HG03520 (cell line): ENCODE results near the gene RBM38.

ENCODE experiments used
- ATAC-seq: cut with Tn5 transposase; IDR thresholded peaks from one replicate; pipeline ENCODE4 v1.9.1; 2021; ENCODE audit warnings: mild to moderate bottlenecking, moderate library complexity; ENCODE audit not compliant: unreplicated experiment

Gene RBM38

GRCh38 chr20:57448764-57449354 lies 57.7 kb downstream of the RBM38 start:
- no peak for ATAC-seq

- no peak for ATAC-seq
These were observed 58.5 kb downstream of the RBM38 start for GRCh38 chr20:57449398-57450354.

DNA sequence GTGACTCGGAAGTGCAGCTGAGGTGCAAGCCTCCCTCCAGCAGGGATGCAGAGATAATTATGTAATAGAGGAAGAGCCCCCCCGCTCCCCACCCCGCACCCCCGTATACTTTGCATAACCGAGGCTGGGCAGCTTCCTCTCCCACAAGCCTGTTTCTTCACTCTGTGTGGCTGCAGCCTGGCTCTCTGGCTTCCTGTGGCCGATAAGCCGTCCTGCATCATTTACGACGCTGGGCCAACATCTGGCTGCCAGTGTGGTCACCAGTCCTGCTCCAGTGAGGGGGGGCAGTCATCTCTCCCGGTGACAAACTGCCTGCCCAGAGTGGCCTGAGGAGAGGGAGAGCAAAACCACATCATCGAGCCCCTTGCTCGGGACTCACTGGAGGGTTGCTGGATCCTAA lies 59.2 kb downstream of the RBM38 start:
- peak; percentile 61 for ATAC-seq

GRCh38 chr20:57450931-57451330 lies 59.7 kb downstream of the RBM38 start:
- ATAC-seq: peak; percentile 11

- no peak for ATAC-seq
These were observed 60.2 kb downstream of the RBM38 start for GRCh38 chr20:57451431-57451794.

GRCh38 chr20:57451795-57452661 lies 60.8 kb downstream of the RBM38 start:
- ATAC-seq: no peak

DNA sequence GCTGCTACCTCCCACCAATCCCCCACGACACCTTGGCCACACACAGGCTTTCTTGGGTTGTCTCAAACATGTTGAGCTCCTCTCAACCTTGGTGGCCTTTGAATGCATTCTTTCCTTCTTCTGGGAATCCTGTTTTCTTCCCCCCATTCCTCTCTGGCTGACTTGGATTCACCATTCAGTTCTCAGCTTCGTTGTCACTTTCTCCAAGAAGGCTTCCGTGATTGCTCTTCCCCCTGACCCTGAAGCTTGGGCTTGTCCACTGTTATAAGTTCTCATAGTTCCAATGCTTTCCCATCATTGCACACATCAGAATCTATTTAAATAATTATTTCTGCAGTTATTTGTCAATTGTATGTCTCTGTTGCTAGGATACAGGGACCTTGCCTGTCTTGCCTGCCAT lies 64.2 kb downstream of the RBM38 start:
- no peak for ATAC-seq

DNA sequence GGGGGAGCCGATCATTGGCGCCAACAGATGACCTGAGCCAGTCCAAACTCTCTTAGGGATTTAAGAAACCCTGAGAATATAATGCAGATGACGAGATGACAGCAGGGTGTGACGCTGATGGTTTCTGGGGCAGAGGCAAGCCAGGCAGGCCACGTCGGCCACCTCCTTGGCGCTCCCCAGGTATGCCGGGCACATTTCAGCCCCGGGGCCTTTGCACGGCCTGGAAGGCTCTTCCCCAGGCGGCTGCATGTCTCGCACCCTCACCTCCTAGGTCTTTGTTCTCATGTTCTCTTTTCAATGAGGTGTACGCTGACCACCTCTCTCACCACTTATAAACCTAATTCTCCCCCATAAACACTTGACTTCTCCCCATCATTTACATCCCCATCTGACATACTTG lies 64.9 kb downstream of the RBM38 start:
- no peak for ATAC-seq

DNA sequence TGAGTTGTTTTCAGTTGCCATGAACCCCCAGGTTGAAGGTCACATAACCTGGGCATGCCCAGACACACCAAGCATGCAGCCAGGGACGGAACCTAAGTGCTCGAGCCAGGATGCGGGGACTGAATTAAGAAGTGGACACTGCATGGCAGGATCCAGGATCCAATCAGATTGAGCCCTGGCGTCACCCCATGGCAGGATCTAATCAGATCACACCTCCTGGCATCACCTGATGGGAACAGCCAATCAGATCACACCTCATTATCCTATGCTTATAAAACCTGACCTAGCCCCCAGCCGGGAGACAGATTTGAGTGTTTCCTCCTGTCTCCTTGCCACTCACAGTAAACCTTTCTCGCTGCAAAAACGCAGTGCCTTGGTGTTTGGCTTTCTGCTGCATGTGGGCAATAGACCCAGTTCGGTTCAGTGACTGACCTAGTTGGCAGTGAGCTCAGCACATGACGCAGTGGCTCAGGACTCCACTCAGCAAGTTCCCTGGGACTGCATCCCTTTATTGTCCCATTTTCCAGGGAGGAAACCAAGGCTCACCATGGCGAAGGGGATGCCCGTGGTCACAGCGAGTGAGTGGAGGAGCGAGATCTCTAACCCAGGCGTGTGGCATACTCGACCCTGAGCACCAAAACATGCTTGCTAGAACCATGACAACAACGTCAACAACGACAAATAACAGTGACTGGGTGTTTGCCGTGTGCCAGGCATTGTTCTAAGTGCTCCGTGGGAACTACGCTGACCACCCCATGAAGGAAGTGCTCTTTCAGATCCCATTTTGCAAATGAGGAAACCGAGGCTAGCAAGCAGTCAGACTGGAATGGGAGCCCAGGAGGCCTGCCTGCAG lies 66.3 kb downstream of the RBM38 start:
- no peak for ATAC-seq

- ATAC-seq: no peak
These were observed 67.4 kb downstream of the RBM38 start for GRCh38 chr20:57458400-57459160.
